Activated CD8-positive, alpha-beta memory T cell treated with anti-CD3 and anti-CD28 coated beads for 24 hours (primary cell): Measurements from ENCODE around the gene CAPN15.

Experiments
- DNase-seq: peaks from one replicate; pipeline ENCODE4 v3.0.0-alpha.2; 2020

Gene CAPN15

DNA sequence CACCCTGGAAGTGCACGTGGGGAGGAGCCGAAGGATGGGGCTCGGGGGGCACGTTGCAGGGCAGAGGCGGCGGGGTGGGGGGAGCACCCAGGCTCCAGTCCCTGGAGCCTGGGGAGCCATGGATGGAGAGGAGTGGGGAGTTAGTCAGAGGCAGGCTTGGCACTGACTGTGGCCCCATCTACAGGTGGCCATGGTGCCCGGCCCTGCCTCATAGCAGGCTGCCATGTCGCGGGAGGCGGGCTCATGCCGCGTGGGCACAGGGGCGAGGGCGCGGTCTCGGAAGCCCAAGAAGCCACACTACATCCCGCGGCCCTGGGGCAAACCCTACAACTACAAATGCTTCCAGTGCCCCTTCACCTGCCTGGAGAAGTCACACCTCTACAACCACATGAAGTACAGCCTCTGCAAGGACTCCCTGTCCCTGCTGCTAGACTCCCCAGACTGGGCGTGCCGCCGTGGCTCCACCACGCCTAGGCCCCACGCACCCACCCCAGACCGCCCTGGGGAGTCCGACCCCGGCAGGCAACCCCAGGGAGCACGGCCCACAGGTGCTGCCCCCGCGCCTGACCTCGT, 35.6 kb downstream of the CAPN15 start:
- no peak for DNase-seq

DNA sequence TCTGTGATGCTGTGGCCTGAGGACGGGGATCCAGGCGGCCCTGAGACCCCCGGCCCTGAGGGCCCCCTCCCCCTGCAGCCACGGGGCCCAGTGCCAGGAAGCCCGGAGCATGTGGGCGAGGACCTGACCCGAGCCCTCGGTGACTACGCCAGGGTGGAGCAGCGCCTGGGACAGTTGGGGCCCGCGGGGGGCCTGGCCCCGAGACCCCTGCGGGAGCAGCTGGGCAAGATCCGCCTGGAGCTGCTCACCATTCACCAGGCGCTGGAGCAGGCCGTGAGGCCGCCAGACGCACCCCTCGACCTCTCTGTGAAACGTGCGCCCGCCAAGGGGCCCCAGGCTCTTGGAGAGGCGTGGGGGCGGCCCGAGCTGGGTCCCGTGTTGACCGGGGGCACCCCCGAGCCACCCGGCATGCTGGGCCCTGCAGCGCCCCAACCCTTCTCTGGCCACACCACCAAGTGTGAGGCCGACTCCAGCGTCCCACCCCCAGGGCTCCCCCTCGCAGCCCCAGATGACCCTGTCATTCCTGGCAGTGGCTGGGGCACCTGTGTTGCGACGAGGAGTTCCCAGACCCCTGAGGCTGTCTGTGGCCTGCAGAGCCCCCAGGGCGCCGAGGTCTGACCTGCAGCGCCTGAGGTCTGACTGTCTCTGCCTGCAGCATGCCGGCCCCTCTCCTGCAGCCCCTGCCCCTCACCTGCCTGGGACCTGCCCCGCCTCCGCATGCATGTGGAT, 37.3 kb downstream of the CAPN15 start:
- no peak for DNase-seq

DNA sequence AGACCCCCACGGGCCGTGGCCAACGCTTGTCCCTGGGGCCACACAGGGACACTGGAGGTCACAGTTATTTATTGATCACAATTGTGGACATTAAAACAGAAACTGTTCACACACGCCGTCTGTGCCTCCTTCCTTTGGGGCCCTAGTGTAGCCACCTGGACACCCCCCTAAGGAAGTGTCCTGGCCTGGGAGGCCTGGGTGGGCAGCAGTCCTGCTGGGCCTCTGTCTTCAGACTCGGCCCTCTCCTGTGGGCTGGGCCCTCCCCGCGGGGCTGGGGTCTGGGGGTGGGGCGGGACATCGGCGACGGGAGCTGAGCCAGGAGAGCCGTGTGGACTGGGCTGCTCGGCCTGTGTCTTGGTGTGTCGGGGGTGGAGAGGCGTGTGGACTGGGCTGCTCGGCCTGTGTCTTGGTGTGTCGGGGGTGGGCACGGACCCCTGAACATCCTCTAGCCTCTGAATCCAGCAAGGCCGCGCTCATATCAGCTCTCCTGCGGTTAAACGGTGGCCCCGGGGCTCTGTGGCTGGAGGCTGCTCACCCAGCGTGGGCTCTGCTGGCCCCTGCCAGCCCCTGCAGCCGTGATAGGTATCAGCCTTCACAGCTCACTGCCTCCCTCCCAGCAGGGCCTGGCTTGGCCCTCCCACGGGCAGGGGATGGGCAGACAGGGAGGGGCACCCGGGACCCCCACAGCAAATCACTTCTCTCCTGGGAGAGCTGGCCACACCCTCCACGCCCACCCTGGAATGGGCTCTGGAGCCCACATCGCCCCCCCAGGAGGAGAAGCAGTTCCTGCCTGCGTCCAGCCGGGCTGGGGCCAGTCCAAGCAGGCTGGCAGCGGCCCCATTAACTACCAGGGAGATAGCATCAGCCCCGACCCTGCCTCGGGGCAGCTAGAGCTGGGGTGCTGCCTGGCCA, 38.2 kb downstream of the CAPN15 start:
- no peak for DNase-seq

DNA sequence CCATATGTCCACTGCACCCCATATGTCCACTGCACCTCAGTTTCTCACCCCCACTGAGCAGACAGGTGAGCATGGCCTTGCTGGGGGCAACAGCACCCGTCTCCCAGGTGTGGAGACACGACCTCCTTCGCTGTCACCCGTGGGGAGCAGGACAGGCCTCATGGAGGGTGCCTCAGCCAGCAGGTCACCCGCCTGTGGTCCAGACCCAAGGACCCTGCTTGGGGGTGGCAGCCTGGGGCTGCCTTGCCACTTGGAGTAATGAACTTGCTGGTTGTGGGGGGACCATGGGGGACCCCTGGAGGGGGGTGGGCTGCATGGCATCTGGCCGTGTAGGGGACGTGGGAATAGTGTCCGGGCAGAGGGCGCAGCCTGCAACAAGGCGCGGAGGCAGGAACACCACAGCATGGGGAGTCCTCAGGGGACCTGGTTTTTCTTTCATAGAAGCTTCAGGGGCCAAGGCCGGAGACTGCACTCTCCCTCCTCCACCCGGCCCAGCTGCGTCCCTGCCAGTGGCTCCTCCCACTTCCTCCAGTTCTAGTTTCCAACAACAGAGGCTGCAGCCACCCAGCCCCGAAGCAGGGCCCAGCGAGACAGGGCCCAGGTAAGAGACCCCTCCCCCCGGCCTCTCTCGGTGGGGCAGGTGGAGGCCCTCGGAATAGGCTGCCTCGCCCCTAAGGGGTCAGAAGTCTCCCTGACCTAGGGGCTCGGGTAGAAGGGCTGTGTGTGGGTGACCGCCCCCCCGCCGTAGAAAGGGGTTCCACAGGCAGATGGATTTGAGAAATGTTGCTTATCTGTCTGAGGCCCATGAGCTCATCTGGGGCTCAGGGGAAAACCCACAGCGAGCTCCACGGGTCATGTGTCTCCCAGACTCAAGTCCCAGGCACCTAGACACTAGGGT, 39.2 kb downstream of the CAPN15 start, which contains the start of gene NHLRC4:
Gene NHLRC4, plus strand, starts transcription at position 531 of the 898 bp plus-strand sequence. CDS start 1,043 bp downstream, outside the sequence.
- peak; percentile 72 for DNase-seq

DNA sequence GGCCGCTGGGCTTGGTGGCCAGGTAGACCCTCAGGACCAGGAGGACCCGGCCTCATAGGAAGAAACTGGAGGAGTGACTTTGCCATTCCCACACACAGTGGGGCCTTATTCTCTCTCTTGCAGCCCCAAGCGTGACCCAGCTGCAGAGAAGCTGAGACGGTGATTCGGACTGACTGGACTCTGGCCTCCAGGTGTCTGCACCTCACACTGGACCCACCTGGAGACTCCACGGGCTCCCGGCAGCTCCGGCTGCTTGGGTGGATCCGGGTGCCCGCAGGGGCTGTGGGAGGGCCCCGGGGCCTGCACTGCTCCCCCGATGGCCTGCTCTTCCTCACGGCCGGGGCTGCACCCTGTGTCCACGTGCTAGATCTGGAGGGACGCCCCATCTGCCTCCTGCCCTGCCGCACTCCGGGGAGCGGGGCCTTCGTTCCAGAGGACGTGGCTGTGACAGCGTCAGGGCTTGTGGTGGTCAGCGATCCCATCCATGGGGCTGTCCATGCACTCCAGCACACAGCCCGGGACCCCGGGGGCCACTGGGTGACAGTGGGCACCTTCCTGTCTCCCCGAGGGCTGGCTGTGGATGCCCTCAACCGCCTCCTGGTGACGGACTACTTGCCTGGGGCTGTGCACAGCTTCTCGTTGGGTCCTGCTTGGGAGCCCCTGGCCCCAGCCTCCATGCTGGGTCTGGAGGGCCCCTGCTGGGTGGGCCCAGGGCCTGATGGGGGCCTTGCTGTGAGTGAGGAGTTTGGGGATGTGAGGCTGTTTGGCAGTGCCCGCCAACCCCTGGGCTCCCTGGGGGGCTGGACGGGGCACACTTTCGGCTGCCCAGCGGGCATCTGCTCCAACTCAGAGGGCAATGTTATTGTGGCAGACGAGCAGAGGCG, 40.1 kb downstream of the CAPN15 start:
- no peak for DNase-seq

DNA sequence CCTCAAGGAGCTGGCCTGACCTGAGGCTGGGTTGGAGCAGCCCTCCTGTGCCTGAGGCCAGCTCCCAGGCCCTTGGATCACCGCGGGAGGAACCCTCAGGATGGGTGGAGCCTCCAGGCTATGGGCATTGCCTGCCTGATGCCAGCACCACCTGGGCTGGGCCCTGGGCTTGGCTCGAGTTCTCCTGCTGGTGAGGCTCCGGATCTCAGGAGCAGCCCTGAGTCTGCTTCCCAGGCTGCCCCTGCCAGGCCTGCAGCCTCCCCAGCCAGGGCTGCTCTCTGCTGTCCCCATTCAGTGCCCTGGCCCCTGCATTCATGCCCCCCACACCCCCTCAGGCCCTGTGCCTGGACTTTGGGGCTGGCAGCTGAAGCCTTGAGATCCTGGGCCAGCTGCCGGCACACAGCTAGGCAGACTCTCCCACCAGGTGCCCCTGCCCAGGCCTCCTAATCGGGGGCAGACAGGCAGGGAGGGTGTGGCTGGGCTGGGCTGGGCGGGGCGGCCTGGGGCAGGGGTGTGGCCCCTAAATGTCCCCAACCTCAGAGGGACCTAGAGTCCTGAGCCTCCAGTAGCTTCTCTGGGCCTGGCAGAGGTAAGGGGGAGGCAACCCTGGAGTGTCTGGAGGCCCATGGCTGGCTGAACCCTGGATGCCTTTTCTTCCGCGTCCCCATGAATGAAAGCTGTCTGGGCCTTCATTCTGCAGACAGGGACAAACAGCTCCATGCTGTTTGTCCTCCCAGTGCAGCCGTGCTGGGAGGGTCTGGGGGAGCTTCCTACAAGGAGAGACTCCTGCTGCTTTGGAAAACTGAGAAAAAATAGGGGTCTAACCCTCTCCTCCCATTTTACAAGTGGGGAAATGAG, 41.1 kb downstream of the CAPN15 start:
- no peak for DNase-seq

DNA sequence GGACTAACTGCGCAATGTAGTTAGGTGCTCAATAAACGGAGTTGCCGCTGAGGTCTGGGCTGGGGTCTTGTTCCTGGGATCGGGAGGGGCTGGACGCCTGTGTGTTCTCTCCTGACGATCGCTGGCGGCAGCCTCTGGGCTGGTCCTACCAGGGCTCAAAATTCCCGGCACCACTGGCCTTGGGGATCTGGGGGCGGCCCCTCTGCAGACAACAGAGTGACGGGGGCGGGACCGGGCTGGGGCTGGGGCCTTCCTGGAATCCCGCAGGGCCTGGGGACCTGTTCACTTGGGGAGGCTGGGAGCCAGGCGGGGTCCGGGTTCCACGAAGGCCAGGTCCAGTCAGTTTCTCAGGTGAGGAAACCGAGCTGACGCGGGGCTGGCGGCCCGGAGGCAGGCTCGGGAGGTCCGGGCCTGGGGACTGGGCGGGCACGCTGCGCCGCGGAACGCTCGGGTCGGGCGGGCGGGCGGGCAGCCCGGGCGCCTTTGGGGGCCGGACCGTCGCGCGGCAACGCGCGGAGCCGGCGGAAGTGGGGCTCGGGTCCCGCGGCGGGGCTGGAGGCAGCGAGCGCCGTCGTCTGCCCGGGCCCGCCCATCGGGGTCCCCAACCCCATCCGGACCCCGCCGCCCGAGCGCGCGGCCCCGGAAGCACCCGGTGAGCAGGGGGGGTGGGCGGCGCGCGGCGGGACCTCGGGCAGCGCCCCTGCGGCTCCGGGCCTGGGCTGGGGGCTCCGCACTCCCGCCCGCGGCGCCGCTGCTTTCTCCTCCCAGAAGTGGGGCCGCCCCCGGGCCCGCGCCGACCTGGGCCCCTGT, 42.1 kb downstream of the CAPN15 start, which contains the start of gene PIGQ:
Gene PIGQ, plus strand, starts transcription at position 524 of the 810 bp plus-strand sequence. CDS start 4,107 bp downstream, outside the sequence.
- peak; percentile 90 for DNase-seq

DNA sequence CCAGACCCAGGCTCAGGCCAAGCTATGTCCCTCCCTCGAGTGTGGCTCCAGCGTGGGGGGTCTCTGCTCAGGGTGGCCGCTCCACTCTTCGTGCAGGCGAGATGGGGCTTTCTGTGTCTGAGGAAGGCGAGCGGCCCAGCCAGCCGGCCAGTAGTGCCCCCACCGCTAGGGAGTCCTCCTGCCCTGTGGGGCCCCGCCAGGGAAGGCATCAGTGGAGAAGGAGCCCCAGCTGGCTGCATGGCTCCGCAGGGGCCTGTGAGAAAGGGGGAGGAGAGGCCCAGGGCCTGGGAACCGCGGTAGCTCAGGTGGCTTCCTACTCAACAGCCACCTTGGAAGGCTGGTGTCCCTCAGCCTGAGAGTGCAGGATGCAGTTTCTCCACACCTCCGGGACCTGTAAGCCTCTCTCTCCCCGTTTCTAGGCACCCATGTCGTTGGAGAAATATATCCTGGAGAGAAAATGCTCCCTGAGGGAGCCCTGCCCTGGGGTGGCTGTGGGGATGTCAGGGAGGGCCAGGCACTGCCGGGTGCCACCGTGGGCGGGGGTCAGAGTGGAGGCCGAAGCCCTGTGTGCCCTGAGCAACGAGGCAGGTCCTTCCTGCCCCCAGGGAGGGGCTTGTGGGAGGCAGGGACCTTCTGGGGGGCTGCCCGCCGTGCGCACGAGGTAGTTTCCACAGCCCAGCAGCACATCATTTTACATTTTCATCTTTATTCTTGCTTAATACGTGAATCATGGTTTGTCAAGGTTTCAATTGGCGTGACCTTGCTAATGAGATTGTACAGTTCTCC, 45.5 kb downstream of the CAPN15 start:
- DNase-seq, result no peak

DNA sequence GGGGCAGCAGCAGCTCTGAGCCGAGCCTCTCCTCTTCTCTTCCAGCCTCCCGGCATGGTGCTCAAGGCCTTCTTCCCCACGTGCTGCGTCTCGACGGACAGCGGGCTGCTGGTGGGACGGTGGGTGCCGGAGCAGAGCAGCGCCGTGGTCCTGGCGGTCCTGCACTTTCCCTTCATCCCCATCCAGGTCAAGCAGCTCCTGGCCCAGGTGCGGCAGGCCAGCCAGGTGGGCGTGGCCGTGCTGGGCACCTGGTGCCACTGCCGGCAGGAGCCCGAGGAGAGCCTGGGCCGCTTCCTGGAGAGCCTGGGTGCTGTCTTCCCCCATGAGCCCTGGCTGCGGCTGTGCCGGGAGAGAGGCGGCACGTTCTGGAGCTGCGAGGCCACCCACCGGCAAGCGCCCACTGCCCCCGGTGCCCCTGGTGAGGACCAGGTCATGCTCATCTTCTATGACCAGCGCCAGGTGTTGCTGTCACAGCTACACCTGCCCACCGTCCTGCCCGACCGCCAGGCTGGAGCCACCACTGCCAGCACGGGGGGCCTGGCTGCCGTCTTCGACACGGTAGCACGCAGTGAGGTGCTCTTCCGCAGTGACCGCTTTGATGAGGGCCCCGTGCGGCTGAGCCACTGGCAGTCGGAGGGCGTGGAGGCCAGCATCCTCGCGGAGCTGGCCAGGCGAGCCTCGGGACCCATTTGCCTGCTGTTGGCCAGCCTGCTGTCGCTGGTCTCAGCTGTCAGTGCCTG, 46.7 kb downstream of the CAPN15 start:
- DNase-seq, result no peak

DNA sequence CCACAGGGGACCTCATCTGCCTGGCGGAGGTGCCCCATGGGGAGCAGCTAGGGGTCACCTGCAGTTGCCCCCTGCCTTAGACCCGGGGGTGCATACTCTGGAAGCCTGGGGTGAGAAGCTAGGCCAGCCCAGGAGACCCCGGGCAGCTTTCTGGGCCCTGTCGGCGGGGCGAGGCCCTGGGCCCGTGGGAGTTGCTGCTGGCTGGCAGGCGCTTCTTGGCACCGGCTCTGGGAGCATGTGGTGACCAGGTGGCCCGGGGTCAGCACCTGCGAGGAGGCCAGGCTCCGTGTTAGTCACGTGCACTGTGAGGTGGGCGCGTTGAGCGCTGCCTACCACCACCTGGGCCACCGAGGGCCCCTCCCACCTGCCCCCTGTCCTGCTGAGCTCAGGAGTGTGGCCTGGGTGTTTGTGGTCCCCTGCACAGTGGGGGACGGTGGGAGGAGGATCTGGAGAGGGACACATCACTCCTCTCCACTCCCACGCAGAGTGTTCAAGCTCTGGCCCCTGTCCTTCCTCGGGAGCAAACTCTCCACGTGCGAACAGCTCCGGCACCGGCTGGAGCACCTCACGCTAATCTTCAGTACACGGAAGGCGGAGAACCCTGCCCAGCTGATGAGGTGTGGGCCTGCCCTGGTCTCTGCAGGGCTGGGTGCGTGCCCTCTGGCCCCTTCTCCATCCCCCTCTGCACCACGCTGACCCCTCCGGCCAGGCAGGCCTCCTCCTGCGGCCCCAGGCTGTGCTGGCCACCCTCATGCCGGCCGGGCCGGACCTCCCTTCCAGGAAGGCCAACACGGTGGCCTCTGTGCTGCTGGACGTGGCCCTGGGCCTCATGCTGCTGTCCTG, 48.1 kb downstream of the CAPN15 start:
- DNase-seq, result no peak

DNA sequence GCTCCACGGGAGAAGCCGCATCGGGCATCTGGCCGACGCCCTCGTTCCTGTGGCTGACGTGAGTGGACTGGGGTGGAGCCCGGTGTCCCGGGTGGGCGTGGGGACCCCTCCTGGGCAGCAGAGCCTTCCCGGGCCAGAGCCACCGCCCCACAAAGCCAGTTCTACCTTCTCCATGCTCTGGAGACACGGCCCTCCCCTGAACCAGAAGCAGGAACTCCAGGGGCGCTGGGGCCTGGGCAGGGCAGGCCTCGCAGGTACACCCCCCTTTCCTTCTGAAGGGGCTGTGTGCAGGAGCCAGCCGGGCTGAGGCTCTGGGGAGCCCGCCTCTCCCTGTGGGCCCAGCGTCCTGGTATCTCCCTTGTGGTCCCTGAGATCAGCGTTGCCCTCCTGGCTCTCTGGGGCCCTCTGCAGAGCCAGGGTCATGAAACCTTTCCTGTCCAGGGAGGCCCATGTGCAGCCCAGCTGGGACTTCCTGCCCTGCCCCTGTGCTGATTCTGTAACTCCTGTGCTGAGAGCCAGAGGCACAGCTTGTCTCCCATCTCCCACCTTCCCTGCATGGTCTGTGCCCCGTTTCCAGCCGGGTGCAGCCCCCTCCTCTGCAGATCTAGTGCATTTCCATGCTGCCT, 48.8 kb downstream of the CAPN15 start:
- no peak for DNase-seq

DNA sequence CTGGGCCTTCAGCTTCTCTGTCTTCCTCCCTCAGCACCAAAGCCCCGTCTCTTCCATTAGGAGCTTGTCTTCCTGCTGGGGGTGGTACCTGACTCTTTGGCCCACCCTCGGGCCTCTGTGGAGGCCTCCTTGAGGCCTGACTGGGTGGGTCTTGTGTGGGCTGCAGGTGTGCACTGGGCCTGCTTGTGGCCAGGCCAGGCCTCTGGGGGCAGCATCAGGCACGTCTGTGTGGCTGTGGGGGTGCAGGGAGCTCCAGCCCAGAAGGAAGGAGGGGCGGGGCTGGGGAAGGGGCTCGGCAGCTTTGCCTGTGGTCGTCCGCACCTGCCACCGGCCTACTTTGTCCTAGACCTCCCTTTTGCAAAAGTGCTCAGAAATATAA, 49.3 kb downstream of the CAPN15 start:
- DNase-seq, result no peak

DNA sequence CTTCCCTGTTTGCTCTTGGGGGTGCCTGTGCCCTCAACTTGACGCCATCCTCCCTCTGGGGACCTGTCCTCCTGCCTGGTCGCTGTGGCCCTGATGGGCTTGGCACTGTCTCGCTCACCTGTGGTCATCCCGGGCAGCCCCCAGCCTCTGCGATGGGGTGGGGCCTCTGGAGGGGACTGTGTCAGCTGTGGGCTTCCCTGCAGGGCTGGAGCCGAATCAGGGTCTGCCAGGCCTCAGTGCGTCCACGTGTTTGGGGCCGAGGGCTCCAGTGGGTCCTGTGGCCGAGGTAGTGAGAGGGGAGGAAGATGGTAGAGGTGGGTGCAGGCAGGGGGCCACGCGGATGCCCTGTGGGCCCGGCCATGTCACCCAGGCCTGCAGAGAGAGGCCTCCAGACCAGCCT, 50.3 kb downstream of the CAPN15 start:
- DNase-seq, result no peak

DNA sequence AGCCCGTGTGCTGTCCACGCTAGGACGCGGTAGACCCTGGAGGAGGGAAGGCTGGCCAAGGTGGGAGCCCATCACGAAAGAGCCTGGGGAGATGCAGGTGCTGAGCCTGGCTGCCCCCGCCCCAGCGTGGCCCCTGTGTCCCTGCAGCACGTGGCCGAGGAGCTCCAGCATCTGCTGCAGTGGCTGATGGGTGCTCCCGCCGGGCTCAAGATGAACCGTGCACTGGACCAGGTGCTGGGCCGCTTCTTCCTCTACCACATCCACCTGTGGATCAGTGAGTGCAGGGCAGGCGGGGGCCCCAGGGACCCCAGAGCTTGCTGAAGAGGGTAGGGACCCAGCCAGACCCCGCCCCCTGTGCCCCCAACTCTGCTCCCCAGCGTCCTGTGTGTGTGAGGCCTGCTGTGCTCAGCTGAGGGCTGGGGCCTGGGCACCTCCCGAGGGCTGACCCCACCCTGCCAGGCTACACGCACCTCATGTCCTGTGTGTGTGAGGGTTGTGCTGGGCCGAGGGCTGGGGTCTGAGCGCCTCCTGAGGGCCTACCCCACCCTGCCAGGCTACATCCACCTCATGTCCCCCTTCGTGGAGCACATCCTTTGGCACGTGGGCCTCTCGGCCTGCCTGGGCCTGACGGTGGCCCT, 50.8 kb downstream of the CAPN15 start:
- no peak for DNase-seq

DNA sequence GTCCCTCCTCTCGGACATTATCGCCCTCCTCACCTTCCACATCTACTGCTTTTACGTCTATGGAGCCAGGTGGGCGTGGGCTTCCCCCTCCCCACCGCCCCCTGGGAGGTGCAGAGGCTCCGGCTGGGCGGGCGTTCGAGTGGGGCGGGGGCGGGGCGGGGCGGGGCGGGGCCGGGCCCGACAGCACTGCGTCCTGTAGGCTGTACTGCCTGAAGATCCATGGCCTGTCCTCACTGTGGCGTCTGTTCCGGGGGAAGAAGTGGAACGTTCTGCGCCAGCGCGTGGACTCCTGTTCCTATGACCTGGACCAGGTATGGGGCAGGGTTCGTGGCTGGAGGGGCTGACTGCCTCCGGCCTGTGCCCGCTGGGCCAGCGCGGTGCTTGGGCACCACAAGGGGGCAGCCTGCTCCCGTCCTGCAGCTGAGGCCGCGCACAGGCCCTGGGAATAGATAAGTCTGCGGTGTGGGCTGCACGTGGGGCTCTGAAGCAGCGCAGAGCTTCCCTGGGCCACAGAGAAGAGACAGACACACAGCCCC, 51.4 kb downstream of the CAPN15 start:
- peak; percentile 84 for DNase-seq
